Stimulated activated CD4-positive, alpha-beta T cell treated with anti-CD3 and anti-CD28 coated beads, Interleukin-2, amount 100 ng/mL, for 4 hours (primary cell): ENCODE data around the gene HGS.

Source experiments
- DNase-seq: peaks from one replicate; pipeline ENCODE4 v3.0.0-alpha.2; 2020; ENCODE audit warnings: low read depth

HGS gene

GRCh38 chr17:81706232-81706611 lies 22.4 kb downstream of the HGS start:
- no peak for DNase-seq

- no peak for DNase-seq
Observed at GRCh38 chr17:81706757-81707624, 23.2 kb downstream of the HGS start.

GRCh38 chr17:81707725-81708646 lies 24.2 kb downstream of the HGS start:
- DNase-seq = no peak

GRCh38 chr17:81708739-81709185 lies 25.0 kb downstream of the HGS start:
- DNase-seq = no peak

GRCh38 chr17:81710514-81711308 lies 26.9 kb downstream of the HGS start:
- DNase-seq = no peak

GRCh38 chr17:81711814-81712467 lies 28.1 kb downstream of the HGS start, which contains the start of gene SLC25A10:
Gene SLC25A10, plus strand, starts transcription at chr17:81712284. Its CDS starts 143 bp downstream, at chr17:81712427.
- DNase-seq = peak; percentile 71

GRCh38 chr17:81712468-81713003 lies 28.7 kb downstream of the HGS start:
- no peak for DNase-seq

GRCh38 chr17:81713004-81713555 lies 29.3 kb downstream of the HGS start:
- no peak for DNase-seq

- DNase-seq = no peak
Observed at GRCh38 chr17:81713556-81714411, 30.0 kb downstream of the HGS start.

- no peak for DNase-seq
Observed at GRCh38 chr17:81714412-81715106, 30.7 kb downstream of the HGS start.

GRCh38 chr17:81715107-81715871 lies 31.5 kb downstream of the HGS start:
- DNase-seq = no peak

GRCh38 chr17:81715872-81716673 lies 32.3 kb downstream of the HGS start:
- no peak for DNase-seq

GRCh38 chr17:81716674-81716996 lies 32.8 kb downstream of the HGS start:
- DNase-seq = no peak

- no peak for DNase-seq
Observed at GRCh38 chr17:81717049-81717765, 33.4 kb downstream of the HGS start.

GRCh38 chr17:81717766-81718089 lies 33.9 kb downstream of the HGS start:
- no peak for DNase-seq

- no peak for DNase-seq
Observed at GRCh38 chr17:81719410-81720266, 35.8 kb downstream of the HGS start.
